Natural killer cell (primary cell): Measurements from ENCODE around the gene AGPAT1. TPM values are rescaled to one million over a fixed set of nuclear protein-coding genes. Genes with fewer than 3 reads are reported as not detected.

Experiments
- ATAC-seq, 3 donors: fragments of 150-1000 bp in 2 of 3; fragments of 200-7000 bp in 1 of 3; cut with Tn5 transposase; 1 replicate in 1 of 3; 2 replicates in 2 of 3; pipeline ENCODE4 v1.10.0; 2021; ENCODE audit warnings: mild to moderate bottlenecking in 2 of 3, moderate library complexity in 2 of 3
- DNase-seq, 2 donors: peaks; one replicate each; pipeline versions ENCODE4 v3.0.0 to v3.0.0-alpha.2; 2013 to 2021; ENCODE audit warnings: mixed read lengths in 1 of 2
- H3K27ac ChIP-seq: one replicate; pipeline ENCODE4 v1.5.1; 2013; ENCODE audit warnings: mild to moderate bottlenecking, low read length
- H3K27me3 ChIP-seq: one replicate; pipeline ENCODE4 v1.6.1; 2013; ENCODE audit warnings: low read length; ENCODE audit not compliant: control insufficient read depth, insufficient read depth
- H3K36me3 ChIP-seq: one replicate; pipeline ENCODE4 v1.6.1; 2013; ENCODE audit warnings: low read length; ENCODE audit not compliant: control insufficient read depth, insufficient read depth
- H3K4me1 ChIP-seq: one replicate; pipeline ENCODE4 v1.6.1; 2013; ENCODE audit warnings: low read length; ENCODE audit not compliant: control insufficient read depth, insufficient read depth
- H3K4me3 ChIP-seq: one replicate; pipeline ENCODE4 v1.5.1; 2013; ENCODE audit warnings: low read length
- H3K9me3 ChIP-seq: one replicate; pipeline ENCODE4 v1.6.1; 2013; ENCODE audit warnings: low read length; ENCODE audit not compliant: control insufficient read depth, insufficient read depth
- H3K27ac Mint-ChIP-seq, 2 donors: one replicate each; pipeline ENCODE4 v1.8.0; 2022; ENCODE audit warnings: mild to moderate bottlenecking in 2 of 2, mixed read lengths in 2 of 2, moderate library complexity in 1 of 2
- H3K27me3 Mint-ChIP-seq, 2 donors: one replicate each; pipeline ENCODE4 v1.8.0; 2022; ENCODE audit warnings: low read depth in 2 of 2, mixed read lengths in 2 of 2
- H3K36me3 Mint-ChIP-seq: one replicate; pipeline ENCODE4 v1.8.0; 2022; ENCODE audit warnings: mixed read lengths
- H3K4me1 Mint-ChIP-seq, 2 donors: one replicate each; pipeline ENCODE4 v1.8.0; 2022; ENCODE audit warnings: mixed read lengths in 2 of 2
- H3K4me3 Mint-ChIP-seq: one replicate; pipeline ENCODE4 v1.8.0; 2022; ENCODE audit warnings: mild to moderate bottlenecking, moderate library complexity, mixed read lengths
- H3K9me3 Mint-ChIP-seq, 2 donors: one replicate each; pipeline ENCODE4 v1.8.0; 2022; ENCODE audit warnings: mixed read lengths in 2 of 2
- WGBS: methylation state at CpG from one replicate; pipeline ENCODE4 v1.1.7; 2013; ENCODE audit warnings: missing lambda C conversion rate; ENCODE audit not compliant: insufficient coverage; 5-methylcytosine and 5-hydroxymethylcytosine counted together
- intact Hi-C: fragments of 100-400 bp; cut with micrococcal nuclease; formaldehyde crosslinking; loops from one replicate; pipeline ENCODE4 v1.14.2; 2022
- total RNA-seq, 4 donors: library from RNA; stranded (reverse); fragments of 120-200 nt in 1 of 4; gene quantifications; one replicate each; pipeline versions ENCODE4 v1.2.3 to v1.2.4, GENCODE V29; 2013 to 2022
- TF ChIP-seq, protein P1 (sequence below): fragments of 200-600 bp; IDR thresholded peaks from one replicate; pipeline ENCODE4 v1.8.0; 2022; ENCODE audit warnings: antibody characterized with exemption

Gene AGPAT1
- total RNA-seq, 3 donors from 2014 or later (not counting 1 experiment from before 2014, with no cell fraction given): 29.5 to 31.9 (median 31.2) TPM

GRCh38 chr6:32131439-32131948 lies 44.4 kb downstream of the AGPAT1 start:
- Histone ChIP-seq H3K36me3 (peaks cover under 1% of the 10 kb centered on the region), H3K4me1 (peaks cover 37% of the 10 kb centered on the region), H3K4me3 (no peak overlapping the region), H3K27me3 (no peaks in the 10 kb centered on the region), H3K9me3 (no peaks in the 10 kb centered on the region), H3K27ac (no peak overlapping the region)
- ATAC-seq (no peak), DNase-seq (no peak)
- H3K27me3 Mint-ChIP-seq: peaks cover 5 to 8% of the 10 kb centered on the region in 2 donors
- H3K27ac Mint-ChIP-seq: peak overlapping the region in 1 of 2 donors; percentile 61
- H3K4me3 Mint-ChIP-seq: peak overlapping the region; percentile 26
- TF ChIP-seq, protein P1, sequence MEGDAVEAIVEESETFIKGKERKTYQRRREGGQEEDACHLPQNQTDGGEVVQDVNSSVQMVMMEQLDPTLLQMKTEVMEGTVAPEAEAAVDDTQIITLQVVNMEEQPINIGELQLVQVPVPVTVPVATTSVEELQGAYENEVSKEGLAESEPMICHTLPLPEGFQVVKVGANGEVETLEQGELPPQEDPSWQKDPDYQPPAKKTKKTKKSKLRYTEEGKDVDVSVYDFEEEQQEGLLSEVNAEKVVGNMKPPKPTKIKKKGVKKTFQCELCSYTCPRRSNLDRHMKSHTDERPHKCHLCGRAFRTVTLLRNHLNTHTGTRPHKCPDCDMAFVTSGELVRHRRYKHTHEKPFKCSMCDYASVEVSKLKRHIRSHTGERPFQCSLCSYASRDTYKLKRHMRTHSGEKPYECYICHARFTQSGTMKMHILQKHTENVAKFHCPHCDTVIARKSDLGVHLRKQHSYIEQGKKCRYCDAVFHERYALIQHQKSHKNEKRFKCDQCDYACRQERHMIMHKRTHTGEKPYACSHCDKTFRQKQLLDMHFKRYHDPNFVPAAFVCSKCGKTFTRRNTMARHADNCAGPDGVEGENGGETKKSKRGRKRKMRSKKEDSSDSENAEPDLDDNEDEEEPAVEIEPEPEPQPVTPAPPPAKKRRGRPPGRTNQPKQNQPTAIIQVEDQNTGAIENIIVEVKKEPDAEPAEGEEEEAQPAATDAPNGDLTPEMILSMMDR: no peak
- peaks cover 34 to 40% of the 10 kb centered on the region in 2 donors for H3K4me1 Mint-ChIP-seq
- H3K36me3 Mint-ChIP-seq: no peaks in the 10 kb centered on the region
- intact Hi-C loops: loop anchor here (2.0 kb wide), 1 partner anchor 17 kb away; no protein-coding TSS in a partner anchor
- H3K9me3 Mint-ChIP-seq: no peaks in the 10 kb centered on the region
- WGBS: 97% methylated on average over 14 of the region's 14 CpGs

GRCh38 chr6:32129297-32130088 lies 46.4 kb downstream of the AGPAT1 start:
- Histone ChIP-seq H3K27ac (peak overlapping the region; percentile 80), H3K9me3 (no peaks in the 10 kb centered on the region), H3K36me3 (peaks cover 8% of the 10 kb centered on the region), H3K4me3 (peak overlapping the region; percentile 75), H3K27me3 (no peaks in the 10 kb centered on the region), H3K4me1 (peaks cover 37% of the 10 kb centered on the region)
- TF ChIP-seq, protein P1: no peak
- ATAC-seq (no peak), DNase-seq (no peak)
- Mint-ChIP-seq H3K4me1 (peaks cover 45 to 51% of the 10 kb centered on the region in 2 donors), H3K27me3 (peaks cover 0 to 2% of the 10 kb centered on the region in 2 donors), H3K27ac (peak overlapping the region; percentile 93 to 98), H3K4me3 (peak overlapping the region; percentile 94), H3K36me3 (peaks cover 7% of the 10 kb centered on the region), H3K9me3 (no peaks in the 10 kb centered on the region)
- intact Hi-C loops: loop anchor here (1.0 to 2.0 kb wide), 3 partner anchors 19 to 48 kb away; partner anchors contain the start of gene PPT2
- 49% methylated on average over 22 of the region's 22 CpGs for WGBS

GRCh38 chr6:32128751-32129296 lies 47.1 kb downstream of the AGPAT1 start:
- intact Hi-C loops: loop anchor here (1.0 kb wide), 1 partner anchor 66 kb away; no protein-coding TSS in a partner anchor
- Mint-ChIP-seq H3K4me1 (peaks cover 51 to 56% of the 10 kb centered on the region in 2 donors), H3K9me3 (no peaks in the 10 kb centered on the region), H3K27ac (peak overlapping the region; percentile 93 to 98), H3K4me3 (peak overlapping the region; percentile 94), H3K27me3 (peaks cover 0 to under 1% of the 10 kb centered on the region in 2 donors), H3K36me3 (peaks cover 7% of the 10 kb centered on the region)
- Histone ChIP-seq H3K27me3 (no peaks in the 10 kb centered on the region), H3K27ac (peak overlapping the region; percentile 67), H3K4me3 (no peak overlapping the region), H3K9me3 (no peaks in the 10 kb centered on the region), H3K4me1 (peaks cover 37% of the 10 kb centered on the region), H3K36me3 (peaks cover 14% of the 10 kb centered on the region)
- TF ChIP-seq, protein P1: no peak
- ATAC-seq: no peak
- WGBS: 93% methylated on average over 13 of the region's 13 CpGs
- no peak for DNase-seq
